ENCODE data around the gene SYNGR2. TPM values are rescaled to one million over a fixed set of nuclear protein-coding genes. Genes with fewer than 3 reads are reported as not detected.
A peak's percentile ranks its signal among the peaks of the same experiment; 100 is the strongest.

The SYNGR2 gene
- total and polyA plus RNA-seq, 2 of the 8 experiments (the other 6 are each of a cell fraction or from before 2014, with no cell fraction given) = 50.0 to 139 TPM

DNA sequence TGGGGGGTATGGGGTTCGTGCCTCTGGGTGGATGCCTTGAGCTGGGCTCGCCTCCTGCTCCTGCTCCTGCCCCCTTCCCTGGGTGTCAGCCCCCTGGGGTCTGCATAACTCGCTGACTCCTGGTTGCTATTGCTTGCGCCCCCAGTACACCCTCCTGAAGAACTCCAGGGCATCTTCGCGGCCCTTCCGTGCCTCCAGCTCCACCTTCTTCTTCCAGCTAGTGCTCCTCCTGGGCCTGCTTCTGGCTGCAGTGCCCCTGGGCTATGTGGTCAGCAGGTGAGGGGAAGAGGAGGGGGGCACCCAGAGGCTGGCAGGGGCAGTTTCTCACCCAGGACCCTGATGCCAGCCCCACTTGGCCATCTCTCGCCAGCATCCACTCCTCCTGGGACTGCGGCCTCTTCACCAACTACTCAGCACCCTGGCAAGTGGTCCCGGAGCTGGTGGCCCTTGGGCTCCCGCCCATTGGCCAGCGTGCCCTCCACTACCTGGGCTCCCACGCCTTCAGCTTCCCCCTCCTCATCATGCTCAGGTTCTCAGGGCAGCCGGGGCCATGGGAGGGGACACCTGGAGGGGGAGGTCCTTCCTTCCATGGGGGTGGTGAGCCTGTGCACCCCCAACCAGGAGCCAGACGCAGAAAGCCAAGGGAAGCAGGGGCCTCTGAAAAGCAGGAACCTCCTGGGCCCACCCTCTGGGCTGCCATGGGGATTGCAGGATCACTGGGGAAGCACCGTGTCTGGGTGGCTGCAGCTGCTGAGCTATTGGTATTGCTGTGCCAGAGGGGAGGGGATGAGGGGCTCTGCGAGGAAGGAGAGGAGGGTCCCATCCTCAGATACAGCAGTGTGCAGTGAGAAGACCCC lies 29.9 kb upstream of the SYNGR2 start:
- ChIA-PET POLR2A (ENCODE audit: partially characterized antibody) (interaction anchor here (0.8 to 3.7 kb wide), 10 partner anchors 10 to 48 kb away, joined by 3 to 16 read pairs (median 5); partner anchors contain the start of genes AFMID, TK1 and TMC6), CTCF (ENCODE audit: partially characterized antibody) (interaction anchor here (0.6 to 8.0 kb wide), 19 partner anchors 8 to 612 kb away, joined by 3 to 122 read pairs (median 5); partner anchors contain the start of gene TMC6)
- Histone ChIP-seq H3K4me3 (ENCODE audit: extremely low read depth in 1 of 4, insufficient read depth in 2 of 4, low read depth in 3 of 4, low read length in 4 of 4) (no peak overlapping the region), H4K8ac (ENCODE audit: extremely low read depth, insufficient read depth, low read length) (peak overlapping the region; percentile 62; the same call in 1 of the 2 replicates), H3K79me2 (ENCODE audit: control insufficient read depth in 1 of 2, insufficient read depth in 2 of 2, low read length in 2 of 2) (no peaks in the 10 kb centered on the region), H2BK12ac (ENCODE audit: low read depth, low read length) (peak overlapping the region; percentile 55; the same call in 1 of the 2 replicates), H2AFZ (ENCODE audit: low read length) (no peak overlapping the region), H4K5ac (ENCODE audit: insufficient read length, low read depth, low read length) (no peak overlapping the region), H3K27me3 (replicated peaks in 1 of 4; ENCODE audit: control insufficient read depth in 3 of 4, extremely low read depth in 1 of 4, insufficient read depth in 3 of 4, low read length in 3 of 4) (peaks cover 0 to 9% (median 6%) of the 10 kb centered on the region in 4 experiments; a peak in 5 of 7 replicates), H2AK5ac (ENCODE audit: low read depth, low read length) (no peak overlapping the region), H2BK20ac (ENCODE audit: low read length) (no peak overlapping the region), H3K4me1 (replicated peaks in 1 of 4; ENCODE audit: control insufficient read depth in 3 of 4, insufficient read depth in 4 of 4, low read length in 3 of 4) (peaks cover 0 to 10% (median 7%) of the 10 kb centered on the region in 4 experiments; a peak in 4 of 7 replicates), H3K9ac (replicated peaks in 1 of 4; ENCODE audit: extremely low read depth in 1 of 4, low read depth in 3 of 4, low read length in 3 of 4) (no peak overlapping the region), H2BK15ac (ENCODE audit: low read length) (peak overlapping the region; percentile 55), H3K56ac (replicated peaks; ENCODE audit: insufficient read length, low read depth, low read length) (no peak overlapping the region), H3K14ac (ENCODE audit: insufficient read length) (no peak overlapping the region), H3K23me2 (ENCODE audit: low read depth, low read length) (peaks cover 2% of the 10 kb centered on the region; the same call in 1 of the 2 replicates), H3K27ac (ENCODE audit: low read depth, low read length) (no peak overlapping the region), H3K4me2 (ENCODE audit: insufficient read depth in 1 of 2, low read depth in 2 of 2, low read length in 2 of 2) (no peak overlapping the region; a peak in 1 of 4 replicates), H3K79me1 (ENCODE audit: low read depth, low read length) (no peaks in the 10 kb centered on the region), H4K91ac (replicated peaks; ENCODE audit: insufficient read length, low read length) (no peak overlapping the region), H3K36me3 (ENCODE audit: control insufficient read depth in 2 of 4, insufficient read depth in 4 of 4, low read length in 3 of 4) (no peaks in the 10 kb centered on the region), H4K20me1 (replicated peaks in 1 of 2; ENCODE audit: control insufficient read depth in 1 of 2, insufficient read depth in 2 of 2, low read length in 2 of 2) (peaks cover 0 to 6% of the 10 kb centered on the region in 2 experiments), H3K23ac (ENCODE audit: insufficient read length) (no peak overlapping the region), H3K4ac (replicated peaks; ENCODE audit: insufficient read length, low read depth, low read length) (no peak overlapping the region), H2BK120ac (replicated peaks; ENCODE audit: low read depth, low read length) (no peak overlapping the region), H3K9me3 (ENCODE audit: insufficient read depth in 2 of 2, low read depth in 1 of 2, low read length in 1 of 2) (no peaks in the 10 kb centered on the region), H3K18ac (ENCODE audit: extremely low read depth, low read length) (no peak overlapping the region), H2BK5ac (ENCODE audit: low read depth, low read length) (peak overlapping the region; percentile 26; the same call in 1 of the 2 replicates)
- TF ChIP-seq TAF1 (IDR thresholded peaks at IDR 0.05; ENCODE audit: low read depth, low read length) (no peak), SUZ12 (IDR thresholded peaks at IDR 0.05; ENCODE audit: low read length) (no peak), CBX8 (IDR thresholded peaks at IDR 0.05; ENCODE audit: borderline replicate concordance, low read depth, low read length) (no peak), PHF8 (conservative IDR thresholded peaks at IDR 0.05; ENCODE audit: low read depth, low read length) (no peak)
- WGBS, 2 experiments (ENCODE audit: extremely low coverage in 1 of 2, insufficient coverage in 1 of 2, insufficient read length in 1 of 2, insufficient replicate concordance in 2 of 2, low coverage in 1 of 2, low lambda C conversion rate in 2 of 2, missing lambda C conversion rate in 1 of 2) = 82% methylated on average over 17 of the region's 17 CpGs; no CpG with 5 or more reads in 1 of the 2 experiments
- FAIRE-seq (no peak), DNase-seq (ENCODE audit: low read depth in 1 of 2, low spot score in 2 of 2) (peak in 1 of 2 experiments; percentile 55)

Measured in H1 (cell line).